ELF-1 (cell line): ENCODE measurements around the gene GAPT.

Source experiments
- DNase-seq: peaks from one replicate; pipeline ENCODE4 v3.0.0-alpha.2; 2016; ENCODE audit warnings: low read depth, low spot score

GAPT gene

GRCh38 chr5:58491216-58491892, at the start of gene GAPT:
TSS of gene GAPT (plus strand) at chr5:58491435. CDS start at chr5:58494537, 3,102 bp downstream.
- no peak for DNase-seq

- no peak for DNase-seq
Observed at GRCh38 chr5:58444805-58445204, 46.4 kb upstream of the GAPT start.

GRCh38 chr5:58446024-58446423, 45.2 kb upstream of the GAPT start:
- no peak for DNase-seq

GRCh38 chr5:58447226-58447625, 44.0 kb upstream of the GAPT start:
- DNase-seq, result no peak

- DNase-seq, result no peak
Observed at GRCh38 chr5:58450018-58450417, 41.2 kb upstream of the GAPT start.

GRCh38 chr5:58450811-58451629, 40.2 kb upstream of the GAPT start:
- no peak for DNase-seq

- no peak for DNase-seq
Observed at GRCh38 chr5:58451732-58452565, 39.3 kb upstream of the GAPT start.

GRCh38 chr5:58452566-58453258, 38.5 kb upstream of the GAPT start:
- peak; percentile 6 for DNase-seq

- no peak for DNase-seq
Observed at GRCh38 chr5:58453306-58453705, 37.9 kb upstream of the GAPT start.

- no peak for DNase-seq
Observed at GRCh38 chr5:58454025-58454424, 37.2 kb upstream of the GAPT start.

GRCh38 chr5:58455066-58455465, 36.2 kb upstream of the GAPT start:
- DNase-seq, result no peak

- no peak for DNase-seq
Observed at GRCh38 chr5:58455480-58455879, 35.8 kb upstream of the GAPT start.

- DNase-seq, result no peak
Observed at GRCh38 chr5:58456026-58456425, 35.2 kb upstream of the GAPT start.

- no peak for DNase-seq
Observed at GRCh38 chr5:58456486-58456885, 34.7 kb upstream of the GAPT start.

GRCh38 chr5:58457050-58457449, 34.2 kb upstream of the GAPT start:
- no peak for DNase-seq

GRCh38 chr5:58458141-58458742, 33.0 kb upstream of the GAPT start:
- DNase-seq, result no peak

- no peak for DNase-seq
Observed at GRCh38 chr5:58458743-58459145, 32.5 kb upstream of the GAPT start.

- DNase-seq, result peak; percentile 63
Observed at GRCh38 chr5:58459146-58460001, 31.9 kb upstream of the GAPT start.

GRCh38 chr5:58460002-58460731, 31.1 kb upstream of the GAPT start, which contains the start of gene PLK2:
TSS of gene PLK2 (minus strand) at chr5:58460086. CDS start at chr5:58459959, 127 bp downstream.
- peak; percentile 89 for DNase-seq
